Activated CD4-positive, alpha-beta T cell treated with anti-CD3 and anti-CD28 coated beads, Interleukin-2, amount 50 U/mL, for 1 hour (primary cell): ENCODE data around the gene TCEA3.

Experiments
- DNase-seq: peaks from one replicate; pipeline ENCODE4 v3.0.0-alpha.2; 2020

TCEA3 gene

GRCh38 chr1:23419180-23419579 is 5.4 kb downstream of the TCEA3 start:
- no peak for DNase-seq

GRCh38 chr1:23417570-23417969 is 7.0 kb downstream of the TCEA3 start:
- no peak for DNase-seq

- no peak for DNase-seq
These were observed 7.6 kb downstream of the TCEA3 start for GRCh38 chr1:23416964-23417363.

- no peak for DNase-seq
These were observed 15.7 kb downstream of the TCEA3 start for GRCh38 chr1:23408797-23409290.

- DNase-seq = no peak
These were observed 17.4 kb downstream of the TCEA3 start for GRCh38 chr1:23407016-23407630.

- DNase-seq = no peak
These were observed 18.6 kb downstream of the TCEA3 start for GRCh38 chr1:23405946-23406345.

GRCh38 chr1:23403735-23404486 is 20.6 kb downstream of the TCEA3 start:
- peak; percentile 84 for DNase-seq

- DNase-seq = no peak
These were observed 21.2 kb downstream of the TCEA3 start for GRCh38 chr1:23403355-23403734.

- no peak for DNase-seq
These were observed 21.6 kb downstream of the TCEA3 start for GRCh38 chr1:23403038-23403336.

GRCh38 chr1:23402286-23403037 is 22.1 kb downstream of the TCEA3 start:
- no peak for DNase-seq

GRCh38 chr1:23401313-23401712 is 23.2 kb downstream of the TCEA3 start:
- DNase-seq = no peak

GRCh38 chr1:23400324-23401114 is 24.0 kb downstream of the TCEA3 start:
- no peak for DNase-seq

- DNase-seq = no peak
These were observed 25.3 kb downstream of the TCEA3 start for GRCh38 chr1:23399229-23399628.

- DNase-seq = no peak
These were observed 26.6 kb downstream of the TCEA3 start for GRCh38 chr1:23397908-23398307.

GRCh38 chr1:23396380-23396779 is 28.2 kb downstream of the TCEA3 start:
- no peak for DNase-seq

- DNase-seq = no peak
These were observed 28.7 kb downstream of the TCEA3 start for GRCh38 chr1:23395849-23396248.

- no peak for DNase-seq
These were observed 29.3 kb downstream of the TCEA3 start for GRCh38 chr1:23395154-23395724.

- DNase-seq = no peak
These were observed 29.9 kb downstream of the TCEA3 start for GRCh38 chr1:23394684-23395083.

GRCh38 chr1:23394181-23394580 is 30.4 kb downstream of the TCEA3 start:
- no peak for DNase-seq

- no peak for DNase-seq
These were observed 30.8 kb downstream of the TCEA3 start for GRCh38 chr1:23393706-23394105.

- no peak for DNase-seq
These were observed 32.3 kb downstream of the TCEA3 start for GRCh38 chr1:23392125-23392855.

GRCh38 chr1:23389837-23390321 is 34.7 kb downstream of the TCEA3 start:
- no peak for DNase-seq
